Esophagus muscularis mucosa (tissue), 3 donors: ENCODE results near the gene BNC2.

ENCODE experiments used
- CTCF ChIP-seq, 3 experiments: fragments of 200-600 bp in 2 of 3; fragments of 450-650 bp in 1 of 3; sonication (generic) in 2 of 3; IDR thresholded peaks; one replicate each; pipeline ENCODE4 v1.5.1; 2017 to 2019; ENCODE audit warnings: antibody characterized with exemption in 3 of 3, mild to moderate bottlenecking in 2 of 3, moderate library complexity in 1 of 3
- POLR2A ChIP-seq: fragments of 450-650 bp; IDR thresholded peaks from one replicate; pipeline ENCODE4 v1.6.1; 2017; ENCODE audit warnings: antibody characterized with exemption, moderate library complexity, mild to moderate bottlenecking, low read depth

- TF ChIP-seq CTCF (IDR thresholded peaks at IDR 0.05): no peak
- no peak for TF ChIP-seq POLR2A
Measured at GRCh38 chr9:16796304-16796825, 74.1 kb downstream of the BNC2 start.
